ENCODE results near the gene ITPR1.

DNA sequence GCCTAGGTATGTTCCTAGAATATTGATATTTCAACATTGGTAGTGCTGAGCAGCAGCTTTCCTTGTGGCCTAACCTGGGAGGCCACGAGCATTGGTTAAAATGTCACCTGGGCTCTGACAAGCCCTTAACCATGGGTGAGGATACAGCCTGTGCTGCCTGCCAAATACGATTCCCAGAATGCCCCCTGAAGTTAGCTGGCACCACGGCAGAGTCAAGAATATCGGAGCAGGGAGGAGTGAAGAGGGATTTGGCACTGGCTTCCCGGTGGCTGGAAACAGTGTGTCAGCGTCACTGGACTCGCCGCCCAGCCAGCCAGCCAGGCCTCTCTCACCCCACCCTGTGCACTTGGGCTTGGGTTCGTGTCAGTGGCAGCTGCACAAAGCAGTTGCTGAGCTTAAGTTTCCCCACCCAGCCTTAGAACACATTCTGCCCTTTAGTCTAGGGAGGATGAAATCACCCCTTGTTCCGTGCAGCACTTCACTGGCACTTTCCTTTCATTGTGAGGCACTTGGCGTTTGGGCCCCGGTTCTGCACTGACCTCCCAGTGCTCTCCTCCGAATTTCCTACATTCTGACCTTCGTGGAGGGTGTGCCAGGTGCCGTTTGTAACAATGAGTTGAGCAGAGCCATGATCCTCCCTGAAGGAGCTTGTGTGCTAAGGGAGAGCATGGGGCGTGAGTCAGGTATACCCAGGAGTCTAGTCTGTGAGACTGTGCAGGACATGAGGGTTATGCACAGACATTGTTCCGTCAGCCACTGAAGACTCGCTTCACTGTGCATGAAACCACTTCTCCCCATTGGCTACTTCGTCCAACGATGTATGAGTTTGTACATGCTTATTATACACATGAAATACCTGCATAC, 333.3 kb downstream of the ITPR1 start:
- TF ChIP-seq, protein P1, sequence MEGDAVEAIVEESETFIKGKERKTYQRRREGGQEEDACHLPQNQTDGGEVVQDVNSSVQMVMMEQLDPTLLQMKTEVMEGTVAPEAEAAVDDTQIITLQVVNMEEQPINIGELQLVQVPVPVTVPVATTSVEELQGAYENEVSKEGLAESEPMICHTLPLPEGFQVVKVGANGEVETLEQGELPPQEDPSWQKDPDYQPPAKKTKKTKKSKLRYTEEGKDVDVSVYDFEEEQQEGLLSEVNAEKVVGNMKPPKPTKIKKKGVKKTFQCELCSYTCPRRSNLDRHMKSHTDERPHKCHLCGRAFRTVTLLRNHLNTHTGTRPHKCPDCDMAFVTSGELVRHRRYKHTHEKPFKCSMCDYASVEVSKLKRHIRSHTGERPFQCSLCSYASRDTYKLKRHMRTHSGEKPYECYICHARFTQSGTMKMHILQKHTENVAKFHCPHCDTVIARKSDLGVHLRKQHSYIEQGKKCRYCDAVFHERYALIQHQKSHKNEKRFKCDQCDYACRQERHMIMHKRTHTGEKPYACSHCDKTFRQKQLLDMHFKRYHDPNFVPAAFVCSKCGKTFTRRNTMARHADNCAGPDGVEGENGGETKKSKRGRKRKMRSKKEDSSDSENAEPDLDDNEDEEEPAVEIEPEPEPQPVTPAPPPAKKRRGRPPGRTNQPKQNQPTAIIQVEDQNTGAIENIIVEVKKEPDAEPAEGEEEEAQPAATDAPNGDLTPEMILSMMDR (conservative IDR thresholded peaks at IDR 0.05; ENCODE audit: low read length) = no peak
- TF ChIP-seq EZH2phosphoT487 (IDR thresholded peaks at IDR 0.05; ENCODE audit: borderline replicate concordance) = no peak

Data from Loucy (cell line).